HG03159 (cell line): ENCODE measurements around the gene OTX1.
"Not testable (repeated sequence)": the region's sequence is repeated elsewhere in the genome, so short reads cannot be mapped to it uniquely, and the experiment has no call there.

Experiments
- ATAC-seq: cut with Tn5 transposase; IDR thresholded peaks from one replicate; pipeline ENCODE4 v1.9.1; 2021; ENCODE audit warnings: mild to moderate bottlenecking, moderate library complexity; ENCODE audit not compliant: unreplicated experiment

Gene OTX1

GRCh38 chr2:63058144-63058920 lies 7.7 kb downstream of the OTX1 start:
- no peak for ATAC-seq

- no peak for ATAC-seq
These were observed 8.5 kb downstream of the OTX1 start for GRCh38 chr2:63058921-63059792.

GRCh38 chr2:63059793-63060471 lies 9.3 kb downstream of the OTX1 start:
- ATAC-seq = no peak

- ATAC-seq = no peak
These were observed 9.9 kb downstream of the OTX1 start for GRCh38 chr2:63060472-63060991.

GRCh38 chr2:63064197-63064596 lies 13.6 kb downstream of the OTX1 start:
- no peak for ATAC-seq

- no peak for ATAC-seq
These were observed 14.0 kb downstream of the OTX1 start for GRCh38 chr2:63064661-63065060.

GRCh38 chr2:63066265-63066664 lies 15.6 kb downstream of the OTX1 start:
- ATAC-seq = no peak

GRCh38 chr2:63066838-63067237 lies 16.2 kb downstream of the OTX1 start:
- ATAC-seq = no peak

- no peak for ATAC-seq
These were observed 21.0 kb downstream of the OTX1 start for GRCh38 chr2:63071664-63072063.

- no peak for ATAC-seq
These were observed 23.4 kb downstream of the OTX1 start for GRCh38 chr2:63073994-63074393.

- ATAC-seq = not testable (repeated sequence)
These were observed 23.8 kb downstream of the OTX1 start for GRCh38 chr2:63074399-63074798.

- ATAC-seq = no peak
These were observed 28.4 kb downstream of the OTX1 start for GRCh38 chr2:63078852-63079606.

- ATAC-seq = no peak
These were observed 30.8 kb downstream of the OTX1 start for GRCh38 chr2:63081404-63081803.

GRCh38 chr2:63086687-63087086 lies 36.1 kb downstream of the OTX1 start:
- ATAC-seq = no peak

GRCh38 chr2:63092401-63092800 lies 41.8 kb downstream of the OTX1 start:
- no peak for ATAC-seq

- no peak for ATAC-seq
These were observed 42.2 kb downstream of the OTX1 start for GRCh38 chr2:63092857-63093256.

- no peak for ATAC-seq
These were observed 42.9 kb downstream of the OTX1 start for GRCh38 chr2:63093502-63093901.

- no peak for ATAC-seq
These were observed 45.9 kb downstream of the OTX1 start for GRCh38 chr2:63096491-63096890.

GRCh38 chr2:63099032-63099431 lies 48.4 kb downstream of the OTX1 start:
- no peak for ATAC-seq

- no peak for ATAC-seq
These were observed 51.3 kb downstream of the OTX1 start for GRCh38 chr2:63101954-63102353.

- no peak for ATAC-seq
These were observed 53.9 kb downstream of the OTX1 start for GRCh38 chr2:63104482-63104881.
